GM12878 (cell line): ENCODE results near the gene PRICKLE4.

ENCODE experiments used
- CTCF ChIP-seq, 3 experiments: IDR thresholded peaks in 2 of 3; conservative IDR thresholded peaks in 1 of 3; 2 replicates each; pipeline ENCODE4 v1.5.1; 2011; ENCODE audit warnings: low read depth in 3 of 3, low read length in 3 of 3, mild to moderate bottlenecking in 3 of 3, control low read depth in 2 of 3, moderate library complexity in 2 of 3, inconsistent platforms in 1 of 3, mixed read lengths in 1 of 3; ENCODE audit not compliant: control insufficient read depth in 2 of 3, insufficient read depth in 1 of 3; ENCODE audit errors: extremely low read depth in 1 of 3
- HCFC1 ChIP-seq: fragments of 150-350 bp; IDR thresholded peaks from 2 replicates; pipeline ENCODE4 v1.6.1; 2014; ENCODE audit warnings: low read length
- NR2F1 ChIP-seq: fragments of 450-650 bp; conservative IDR thresholded peaks from 2 replicates; pipeline ENCODE4 v1.6.1; 2017; ENCODE audit warnings: mild to moderate bottlenecking
- PBX3 ChIP-seq: IDR thresholded peaks from 2 replicates; pipeline ENCODE4 v1.6.1; 2011; ENCODE audit warnings: mild to moderate bottlenecking, low read depth, low read length, moderate library complexity; ENCODE audit not compliant: insufficient replicate concordance
- POLR2A ChIP-seq: IDR thresholded peaks from 2 replicates; pipeline ENCODE4 v1.6.1; 2011; ENCODE audit warnings: low read depth, mild to moderate bottlenecking, low read length
- RFX5 ChIP-seq: IDR thresholded peaks from 2 replicates; pipeline ENCODE4 v1.6.1; 2011; ENCODE audit warnings: low read depth, low read length, improper control_type of control experiment

GRCh38 chr6:41785689-41786450, 5.3 kb downstream of the PRICKLE4 start:
- TF ChIP-seq CTCF (IDR thresholded peaks at IDR 0.05 in 2 of 3, conservative IDR thresholded peaks at IDR 0.05 in 1 of 3; ENCODE audit: control insufficient read depth in 2 of 3, extremely low read depth in 1 of 3, insufficient read depth in 1 of 3, low read depth in 3 of 3, low read length in 3 of 3): no peak
- no peak for TF ChIP-seq POLR2A
- no peak for TF ChIP-seq PBX3
- TF ChIP-seq RFX5: no peak
- no peak for TF ChIP-seq NR2F1
- no peak for TF ChIP-seq HCFC1
